Parathyroid adenoma (tissue), 2 donors: ENCODE data around the gene COCH.

ENCODE experiments used
- H2AFZ ChIP-seq: fragments of 300-600 bp; sonication (generic); one replicate; pipeline ENCODE4 v1.7.0; 2017; ENCODE audit warnings: antibody characterized with exemption, mild to moderate bottlenecking
- H3K27ac ChIP-seq: fragments of 300-600 bp; sonication (generic); one replicate; pipeline ENCODE4 v1.7.0; 2017
- H3K27me3 ChIP-seq: fragments of 300-600 bp; sonication (generic); one replicate; pipeline ENCODE4 v1.7.0; 2017; ENCODE audit warnings: low read length; ENCODE audit not compliant: control insufficient read depth, insufficient read depth
- H3K36me3 ChIP-seq: fragments of 300-600 bp; sonication (generic); one replicate; pipeline ENCODE4 v1.7.0; 2017; ENCODE audit warnings: low read length; ENCODE audit not compliant: control insufficient read depth, insufficient read depth
- H3K4me1 ChIP-seq: fragments of 300-600 bp; sonication (generic); one replicate; pipeline ENCODE4 v1.7.0; 2017; ENCODE audit warnings: control low read depth
- H3K4me2 ChIP-seq: fragments of 300-600 bp; sonication (generic); one replicate; pipeline ENCODE4 v1.7.0; 2017; ENCODE audit warnings: low read length
- H3K4me3 ChIP-seq: fragments of 300-600 bp; sonication (generic); one replicate; pipeline ENCODE4 v1.7.0; 2017; ENCODE audit warnings: low read depth, low read length
- H3K79me2 ChIP-seq: fragments of 300-600 bp; sonication (generic); one replicate; pipeline ENCODE4 v1.7.0; 2017; ENCODE audit warnings: control low read depth
- H3K9ac ChIP-seq: fragments of 300-600 bp; sonication (generic); one replicate; pipeline ENCODE4 v1.7.0; 2017; ENCODE audit warnings: mild to moderate bottlenecking
- H3K9me3 ChIP-seq: fragments of 300-600 bp; sonication (generic); one replicate; pipeline ENCODE4 v1.7.0; 2017; ENCODE audit warnings: low read length; ENCODE audit not compliant: control insufficient read depth
- TF ChIP-seq, protein P1 (sequence below): fragments of 300-600 bp; sonication (generic); IDR thresholded peaks from one replicate; pipeline ENCODE4 v1.7.0; 2017; ENCODE audit warnings: antibody characterized with exemption, mild to moderate bottlenecking
- donor health status: primary hyperparathyroidism.

The COCH gene

DNA sequence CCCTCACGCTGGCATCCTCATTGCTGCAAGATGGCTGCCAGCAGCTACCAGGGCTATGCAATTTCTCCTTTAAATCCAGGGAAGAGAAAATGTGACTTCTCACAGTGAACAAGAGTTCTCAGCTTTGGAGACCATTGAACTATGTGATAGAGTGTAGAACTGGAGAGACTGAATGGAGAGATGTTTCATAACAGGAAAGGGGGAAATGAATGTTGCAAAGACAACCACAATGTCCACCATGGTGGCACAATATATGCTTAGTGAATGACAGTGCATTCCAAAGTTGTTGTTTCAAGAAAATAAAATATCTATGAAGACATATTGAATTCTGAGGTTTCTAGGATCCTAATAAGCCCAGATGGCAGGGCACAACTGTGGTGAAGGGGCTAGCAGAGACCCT, 13.2 kb upstream of the COCH start:
- TF ChIP-seq, protein P1, sequence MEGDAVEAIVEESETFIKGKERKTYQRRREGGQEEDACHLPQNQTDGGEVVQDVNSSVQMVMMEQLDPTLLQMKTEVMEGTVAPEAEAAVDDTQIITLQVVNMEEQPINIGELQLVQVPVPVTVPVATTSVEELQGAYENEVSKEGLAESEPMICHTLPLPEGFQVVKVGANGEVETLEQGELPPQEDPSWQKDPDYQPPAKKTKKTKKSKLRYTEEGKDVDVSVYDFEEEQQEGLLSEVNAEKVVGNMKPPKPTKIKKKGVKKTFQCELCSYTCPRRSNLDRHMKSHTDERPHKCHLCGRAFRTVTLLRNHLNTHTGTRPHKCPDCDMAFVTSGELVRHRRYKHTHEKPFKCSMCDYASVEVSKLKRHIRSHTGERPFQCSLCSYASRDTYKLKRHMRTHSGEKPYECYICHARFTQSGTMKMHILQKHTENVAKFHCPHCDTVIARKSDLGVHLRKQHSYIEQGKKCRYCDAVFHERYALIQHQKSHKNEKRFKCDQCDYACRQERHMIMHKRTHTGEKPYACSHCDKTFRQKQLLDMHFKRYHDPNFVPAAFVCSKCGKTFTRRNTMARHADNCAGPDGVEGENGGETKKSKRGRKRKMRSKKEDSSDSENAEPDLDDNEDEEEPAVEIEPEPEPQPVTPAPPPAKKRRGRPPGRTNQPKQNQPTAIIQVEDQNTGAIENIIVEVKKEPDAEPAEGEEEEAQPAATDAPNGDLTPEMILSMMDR, result no peak
- no peak overlapping the region for H3K27ac ChIP-seq
- H3K4me1 ChIP-seq, result no peaks in the 10 kb centered on the region
- H3K36me3 ChIP-seq, result no peaks in the 10 kb centered on the region
- no peaks in the 10 kb centered on the region for H3K9me3 ChIP-seq
- no peaks in the 10 kb centered on the region for H3K27me3 ChIP-seq
- no peak overlapping the region for H3K4me2 ChIP-seq
- H2AFZ ChIP-seq, result no peak overlapping the region
- H3K79me2 ChIP-seq, result no peaks in the 10 kb centered on the region
- H3K4me3 ChIP-seq, result no peak overlapping the region
- H3K9ac ChIP-seq, result no peak overlapping the region

DNA sequence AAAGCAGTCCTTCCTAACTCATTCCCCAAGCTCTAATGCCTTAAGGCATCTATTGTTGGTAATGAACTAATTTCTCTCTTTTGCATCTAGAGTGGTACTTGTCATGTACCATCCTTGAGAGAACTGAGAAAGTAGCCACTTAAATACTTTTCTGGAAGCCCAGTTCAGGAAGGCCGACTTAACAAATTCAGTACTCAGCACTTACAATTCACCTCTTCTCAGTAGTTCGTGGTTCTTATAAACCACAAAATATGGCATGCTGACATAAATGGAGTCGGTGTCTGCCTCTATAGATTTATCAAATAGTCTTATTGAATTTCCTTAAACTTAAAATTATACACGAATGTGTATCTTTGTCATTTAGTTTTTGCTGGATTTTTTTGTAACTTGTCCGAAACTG, 9.4 kb upstream of the COCH start:
- H2AFZ ChIP-seq, result no peak overlapping the region
- no peaks in the 10 kb centered on the region for H3K4me1 ChIP-seq
- H3K27me3 ChIP-seq, result no peaks in the 10 kb centered on the region
- no peaks in the 10 kb centered on the region for H3K79me2 ChIP-seq
- TF ChIP-seq, protein P1, result no peak
- no peak overlapping the region for H3K27ac ChIP-seq
- H3K4me3 ChIP-seq, result no peak overlapping the region
- no peak overlapping the region for H3K9ac ChIP-seq
- H3K4me2 ChIP-seq, result no peak overlapping the region
- H3K36me3 ChIP-seq, result no peaks in the 10 kb centered on the region
- no peaks in the 10 kb centered on the region for H3K9me3 ChIP-seq

DNA sequence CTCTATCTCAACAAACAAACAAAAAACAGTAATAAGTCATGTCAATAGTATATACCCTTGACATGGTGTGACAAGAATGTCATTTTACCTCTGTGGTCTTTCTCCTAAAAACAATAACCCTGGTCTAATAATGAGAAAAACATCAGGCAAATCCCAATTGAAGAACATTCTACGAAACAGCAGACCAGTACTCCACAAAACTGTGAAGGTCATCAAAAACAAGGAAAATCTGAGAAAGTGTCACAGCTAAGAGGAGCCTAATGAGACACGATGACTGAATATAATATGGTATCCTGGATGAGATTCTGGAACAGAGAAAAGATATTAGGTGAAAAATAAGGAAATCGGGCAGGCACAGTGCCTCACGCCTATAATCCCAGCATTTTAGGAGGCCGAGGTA, 5.6 kb upstream of the COCH start:
- TF ChIP-seq, protein P1, result no peak
- no peak overlapping the region for H3K4me2 ChIP-seq
- no peaks in the 10 kb centered on the region for H3K79me2 ChIP-seq

DNA sequence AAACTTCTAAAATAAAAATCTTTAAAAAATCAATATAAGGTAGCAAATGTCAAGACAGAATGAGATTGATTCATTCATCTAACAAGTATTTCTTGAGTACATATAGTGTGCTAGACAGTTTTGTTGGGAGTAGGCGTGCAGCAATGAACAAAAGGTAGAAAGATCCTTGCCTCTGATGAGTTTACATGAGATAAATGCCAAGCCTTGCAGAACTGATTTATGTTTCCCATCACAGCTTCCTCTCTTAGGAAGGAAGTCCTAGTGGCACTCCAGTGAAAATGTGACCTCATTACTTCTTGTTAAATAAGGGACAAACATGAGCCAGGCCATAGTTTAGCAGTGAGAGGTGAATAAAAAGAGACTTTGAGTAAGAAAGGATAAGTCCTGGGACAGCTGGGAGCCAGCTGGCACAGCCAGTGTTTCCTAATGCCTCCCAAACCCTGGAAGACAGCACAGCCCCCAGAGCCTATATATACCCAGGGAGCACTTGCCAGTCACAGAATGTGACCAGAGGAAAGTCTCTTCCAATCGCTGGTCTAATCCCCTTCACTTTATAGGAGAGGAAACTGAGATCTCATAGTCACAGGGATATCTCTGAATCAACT, 4.7 kb upstream of the COCH start:
- H3K27ac ChIP-seq, result no peak overlapping the region
- no peaks in the 10 kb centered on the region for H3K4me1 ChIP-seq
- H3K4me3 ChIP-seq, result no peak overlapping the region
- no peaks in the 10 kb centered on the region for H3K9me3 ChIP-seq
- H3K27me3 ChIP-seq, result no peaks in the 10 kb centered on the region
- no peak overlapping the region for H3K9ac ChIP-seq
- no peak overlapping the region for H3K4me2 ChIP-seq
- H3K79me2 ChIP-seq, result no peaks in the 10 kb centered on the region
- no peak overlapping the region for H2AFZ ChIP-seq
- TF ChIP-seq, protein P1, result no peak
- H3K36me3 ChIP-seq, result no peaks in the 10 kb centered on the region

More for the DNA sequence above, 5.6 kb upstream of the COCH start:
- H3K4me3 ChIP-seq, result no peak overlapping the region
- no peaks in the 10 kb centered on the region for H3K27me3 ChIP-seq
- no peaks in the 10 kb centered on the region for H3K36me3 ChIP-seq
- no peaks in the 10 kb centered on the region for H3K9me3 ChIP-seq
- no peak overlapping the region for H2AFZ ChIP-seq
- no peak overlapping the region for H3K27ac ChIP-seq
- H3K9ac ChIP-seq, result no peak overlapping the region
- H3K4me1 ChIP-seq, result no peaks in the 10 kb centered on the region

DNA sequence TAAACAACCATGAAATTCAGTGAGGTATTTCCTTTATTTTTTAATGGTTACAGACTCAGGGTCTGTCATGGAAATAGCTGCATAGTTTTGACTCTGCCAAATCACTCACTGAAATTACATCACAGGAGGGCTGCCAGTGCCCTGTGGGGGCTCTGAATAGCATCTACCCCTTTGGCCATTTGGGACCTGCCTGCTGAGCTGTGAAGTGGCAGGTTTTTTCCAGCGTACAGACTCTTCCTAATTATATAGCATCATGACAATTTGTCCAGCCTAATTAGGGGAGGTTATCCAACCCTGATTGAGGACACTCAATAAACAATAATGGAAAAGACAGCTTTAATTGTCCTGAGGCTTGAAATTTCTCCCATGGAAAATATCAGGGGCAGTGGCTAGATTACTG, 1.8 kb upstream of the COCH start:
- no peaks in the 10 kb centered on the region for H3K4me1 ChIP-seq
- H3K79me2 ChIP-seq, result no peaks in the 10 kb centered on the region
- H3K27me3 ChIP-seq, result no peaks in the 10 kb centered on the region

More for the DNA sequence above, 1.8 kb upstream of the COCH start:
- Histone ChIP-seq H3K36me3 (no peaks in the 10 kb centered on the region), H3K4me2 (no peak overlapping the region), H3K27ac (no peak overlapping the region), H3K9me3 (no peaks in the 10 kb centered on the region), H2AFZ (no peak overlapping the region), H3K9ac (no peak overlapping the region), H3K4me3 (no peak overlapping the region)
- TF ChIP-seq, protein P1, result no peak
